GM18909 (cell line): Measurements from ENCODE around the gene PKM.

ENCODE experiments used
- ATAC-seq: cut with Tn5 transposase; IDR thresholded peaks from one replicate; pipeline ENCODE4 v1.9.1; 2021; ENCODE audit warnings: mild to moderate bottlenecking; ENCODE audit not compliant: unreplicated experiment, poor library complexity

The PKM gene

GRCh38 chr15:72163719-72164118 is 67.3 kb downstream of the PKM start:
- ATAC-seq, result no peak

GRCh38 chr15:72162569-72162968 is 68.4 kb downstream of the PKM start:
- no peak for ATAC-seq

DNA sequence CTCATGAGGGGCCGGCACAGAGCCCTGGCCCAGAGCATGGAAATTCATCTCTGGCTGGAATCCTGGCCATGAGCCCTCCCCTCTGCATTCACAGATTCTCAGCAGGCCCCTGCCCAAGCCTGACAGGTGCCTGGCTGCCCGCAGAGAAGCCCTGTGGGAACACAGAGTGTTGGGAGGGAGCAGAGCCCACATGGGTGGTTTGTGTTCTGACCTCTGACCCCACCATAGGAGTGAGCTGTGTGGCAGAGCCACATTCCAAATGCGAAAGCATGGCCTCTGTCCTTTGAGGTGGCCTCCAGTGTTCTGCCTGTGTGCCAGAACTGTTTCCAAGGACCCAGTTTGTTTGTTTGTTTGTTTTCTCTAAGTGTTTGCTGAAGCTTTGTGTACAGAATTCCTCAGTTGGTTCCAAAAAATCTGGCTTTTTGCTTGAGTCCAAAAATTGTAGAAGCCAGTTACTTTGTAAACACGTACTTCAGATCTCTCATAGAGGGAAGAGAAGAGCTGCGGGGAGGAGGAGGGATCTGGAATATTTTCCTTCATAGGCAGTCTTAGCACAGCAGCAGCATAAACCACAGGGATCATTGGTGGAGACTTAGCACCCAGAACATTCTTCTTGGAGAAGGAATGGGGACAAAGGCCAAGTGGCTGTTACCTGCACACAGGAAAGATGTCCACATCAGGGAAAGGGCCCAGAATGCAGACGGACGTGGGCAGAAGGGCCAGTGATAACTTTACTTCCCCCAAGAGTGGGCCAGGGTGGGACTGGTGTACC is 69.4 kb downstream of the PKM start:
- no peak for ATAC-seq

- no peak for ATAC-seq
Observed at GRCh38 chr15:72160696-72161245, 70.2 kb downstream of the PKM start.

- no peak for ATAC-seq
Observed at GRCh38 chr15:72156928-72157327, 74.1 kb downstream of the PKM start.

DNA sequence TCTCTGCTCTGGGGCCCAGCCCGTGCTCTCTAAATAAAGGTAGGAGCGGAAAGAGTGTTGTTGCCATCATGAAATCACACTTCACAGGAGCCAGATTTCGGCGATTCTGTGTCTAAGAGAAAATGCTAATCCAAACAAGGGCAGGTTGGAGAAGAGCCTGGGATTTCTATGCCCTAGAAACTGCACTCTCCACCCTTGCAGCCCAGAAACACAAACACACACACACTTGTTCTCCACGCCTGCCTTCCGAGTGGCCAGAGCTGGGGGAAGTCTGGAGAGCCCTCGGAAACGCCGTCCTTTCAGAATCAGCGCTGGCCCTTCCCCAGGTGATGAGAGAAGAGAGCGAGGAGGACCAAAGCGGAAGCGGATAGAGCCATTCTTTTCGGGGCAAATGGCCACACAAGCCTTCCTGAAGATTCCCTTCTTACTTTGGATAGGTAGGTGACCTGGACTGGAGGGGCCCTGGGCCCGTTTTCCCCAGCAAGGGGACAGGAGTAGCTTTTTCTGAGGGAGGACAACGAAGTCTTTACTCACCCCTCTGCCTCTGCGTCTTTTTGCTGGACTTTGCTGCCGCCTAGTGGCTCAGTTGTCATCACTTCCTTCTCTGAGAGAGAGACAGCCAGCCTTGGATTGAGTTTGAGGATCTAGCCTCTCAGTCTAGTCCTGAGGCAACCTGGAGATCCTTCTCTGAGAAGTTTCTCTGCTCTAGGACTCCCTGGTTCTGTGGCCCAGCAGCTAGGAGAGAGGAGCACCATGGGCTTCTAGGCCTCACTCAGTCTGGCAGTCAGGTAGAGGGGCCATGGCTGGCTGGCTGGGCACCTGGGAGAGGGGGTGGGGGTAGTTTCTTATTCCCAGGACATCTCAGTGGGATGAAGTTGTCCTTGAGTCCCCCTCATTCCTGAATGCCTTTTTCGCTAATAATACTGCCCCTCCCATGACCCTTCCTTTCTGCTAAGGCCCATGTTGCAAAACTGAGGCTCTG is 75.1 kb downstream of the PKM start:
- peak; percentile 48 for ATAC-seq

DNA sequence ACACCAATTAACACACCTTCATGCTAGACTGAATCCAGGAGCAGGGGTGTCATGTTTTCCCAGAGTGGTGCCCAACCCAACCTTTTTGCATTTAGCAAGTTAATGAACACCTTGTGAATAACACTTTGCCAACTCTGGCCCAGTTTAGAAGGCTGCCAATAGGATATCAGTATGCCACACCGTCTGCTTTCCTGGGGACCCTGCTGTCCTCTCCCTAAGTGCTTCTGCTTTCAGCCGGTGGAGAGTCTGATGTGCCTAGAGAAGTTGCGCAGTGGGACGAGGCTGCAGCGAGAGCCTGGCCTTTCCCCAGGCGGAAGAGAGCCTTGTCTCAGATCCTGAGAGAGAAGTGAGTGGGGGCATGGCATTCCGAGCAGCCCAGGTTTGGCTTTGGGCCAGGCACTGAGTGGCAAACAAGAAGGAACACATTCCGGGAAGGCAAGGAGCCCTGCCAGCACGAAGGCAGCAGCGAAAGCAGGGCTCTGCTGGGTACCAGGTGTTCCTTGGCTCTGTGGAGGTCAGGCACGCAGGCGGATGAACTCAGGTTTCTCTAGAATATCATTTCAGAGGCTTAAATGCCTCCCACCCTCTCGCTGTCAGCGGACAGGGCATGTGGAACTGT is 75.9 kb downstream of the PKM start:
- no peak for ATAC-seq

GRCh38 chr15:72154316-72154715 is 76.7 kb downstream of the PKM start:
- no peak for ATAC-seq

- ATAC-seq, result no peak
Observed at GRCh38 chr15:72153269-72154000, 77.6 kb downstream of the PKM start.
